Ecto neural progenitor cell (in vitro differentiated cells): ENCODE measurements around the gene LIME1.

Experiments used
- DNase-seq: peaks from one replicate; pipeline ENCODE4 v3.0.0-alpha.2; 2018; ENCODE audit warnings: low spot score

Gene LIME1

GRCh38 chr20:63749597-63750508 lies 13.4 kb downstream of the LIME1 start:
- DNase-seq: no peak

DNA sequence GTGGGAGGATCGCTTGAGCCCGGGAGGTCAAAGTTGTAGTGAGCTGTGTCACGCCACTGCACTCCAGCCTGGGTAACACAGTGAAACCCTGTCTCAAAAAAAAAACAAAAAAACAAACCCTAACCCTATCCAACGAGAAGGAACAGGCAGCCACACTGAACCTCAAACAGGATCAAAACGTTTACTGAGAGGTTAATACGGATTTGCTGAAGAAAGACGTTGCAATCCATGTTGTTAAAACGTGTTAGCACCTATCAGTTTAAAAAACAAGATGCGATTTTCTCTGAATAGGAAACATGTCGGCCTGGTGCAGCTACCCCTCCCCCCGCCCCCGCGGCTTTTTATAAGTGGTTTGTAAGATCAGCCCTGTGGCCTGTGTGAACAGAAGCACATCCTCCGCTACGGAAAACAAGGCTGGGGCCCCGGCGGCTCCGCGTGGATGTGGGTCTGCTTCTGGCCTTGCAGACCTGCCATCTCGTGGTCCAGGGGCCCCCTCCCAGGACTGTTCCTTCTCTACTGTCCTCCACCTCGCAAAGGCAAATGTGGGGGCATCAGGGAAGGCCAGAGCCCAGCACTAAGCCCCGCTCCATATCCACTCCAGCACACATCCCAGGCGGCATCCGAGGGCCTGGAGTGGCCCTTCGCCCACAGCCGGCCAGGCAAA lies 14.5 kb downstream of the LIME1 start:
- no peak for DNase-seq

DNA sequence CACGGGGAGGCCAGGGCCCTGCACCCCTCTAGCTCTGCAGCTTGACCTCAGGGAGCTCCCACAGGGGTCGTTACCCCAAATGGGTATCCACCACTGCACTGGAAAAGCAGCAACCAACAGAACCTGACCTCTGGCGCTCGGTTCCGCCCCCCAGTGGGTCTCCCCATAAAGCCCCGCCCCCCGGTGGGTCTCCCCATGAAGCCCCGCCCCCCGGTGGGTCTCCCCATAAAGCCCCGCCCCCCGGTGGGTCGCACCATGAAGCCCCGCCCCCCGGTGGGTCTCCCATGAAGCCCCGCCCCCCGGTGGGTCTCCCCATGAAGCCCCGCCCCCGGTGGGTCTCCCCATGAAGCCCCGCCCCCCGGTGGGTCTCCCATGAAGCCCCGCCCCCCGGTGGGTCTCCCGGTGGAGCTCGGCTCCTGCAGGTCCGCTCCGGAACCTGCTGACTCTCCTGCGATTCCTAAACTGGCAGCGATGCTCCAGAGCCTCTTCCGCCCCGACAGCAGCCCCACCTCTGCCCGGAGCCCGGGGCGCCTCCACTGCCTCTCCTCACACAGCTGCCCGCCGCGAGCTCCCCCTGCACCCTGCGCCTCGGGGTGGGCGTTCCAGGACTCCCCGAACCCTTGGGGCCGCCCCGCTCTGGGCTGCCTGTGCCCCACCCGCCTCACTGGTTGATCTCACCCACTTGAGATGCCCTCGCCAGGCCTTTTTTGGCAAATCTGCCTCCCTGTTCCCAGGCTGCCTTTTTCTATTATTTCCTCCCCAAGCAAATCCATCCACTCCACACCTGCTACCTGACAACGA lies 15.2 kb downstream of the LIME1 start:
- DNase-seq: no peak

DNA sequence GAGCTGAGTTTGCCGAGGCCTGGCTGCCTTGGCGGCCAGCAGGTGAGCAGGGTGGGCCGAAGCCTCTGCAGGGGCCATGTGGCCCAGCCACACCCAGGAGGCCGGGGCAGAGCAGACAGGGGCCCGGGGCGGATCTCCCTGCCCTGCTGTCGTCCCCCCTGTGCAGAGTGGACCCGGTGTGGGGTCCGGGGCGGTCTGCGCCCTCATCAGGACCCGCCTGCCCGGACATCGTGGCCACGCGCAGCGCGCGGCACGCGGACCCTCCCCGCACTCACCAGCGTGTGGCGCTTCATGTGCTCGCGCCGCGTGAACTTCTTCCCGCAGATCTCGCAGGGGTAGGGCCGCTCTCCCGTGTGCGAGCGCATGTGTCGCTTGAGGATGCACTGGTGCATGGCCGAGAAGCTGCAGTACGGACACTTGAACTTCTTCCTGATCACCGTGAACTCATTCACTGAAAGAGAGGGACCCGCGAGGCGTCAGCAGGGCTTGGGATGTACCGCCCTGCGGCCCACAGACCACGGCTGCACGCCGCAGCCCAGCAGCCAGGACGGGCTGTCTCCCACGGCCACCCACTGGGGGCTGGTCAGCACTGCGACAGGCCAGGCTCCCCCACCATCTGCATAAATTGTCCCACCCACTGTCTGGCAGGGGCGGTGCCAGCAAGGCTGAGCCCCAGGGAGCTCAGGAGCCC lies 16.1 kb downstream of the LIME1 start:
- DNase-seq: no peak

GRCh38 chr20:63753381-63753780 lies 16.9 kb downstream of the LIME1 start:
- DNase-seq: no peak

DNA sequence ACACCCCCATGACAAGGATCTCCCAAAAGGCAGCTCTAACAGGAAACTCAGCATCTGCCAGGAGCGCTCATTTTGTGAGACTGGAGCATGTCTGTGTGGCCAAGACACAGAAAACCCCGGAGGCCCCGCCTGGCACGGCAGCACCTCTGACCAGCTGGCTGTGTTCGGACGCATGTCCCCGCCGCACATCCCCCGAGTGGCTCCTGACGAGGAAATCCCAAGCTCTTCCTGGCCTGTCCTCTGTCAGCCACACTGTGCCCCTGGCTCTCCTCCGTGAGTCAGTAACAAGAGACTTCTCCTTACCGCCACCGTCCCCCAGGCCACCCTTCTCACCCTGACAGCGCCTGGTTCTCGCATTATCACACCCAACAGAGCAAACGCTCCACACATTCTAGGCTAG lies 17.5 kb downstream of the LIME1 start:
- peak; percentile 46 for DNase-seq

GRCh38 chr20:63755933-63756647 lies 19.6 kb downstream of the LIME1 start:
- no peak for DNase-seq

DNA sequence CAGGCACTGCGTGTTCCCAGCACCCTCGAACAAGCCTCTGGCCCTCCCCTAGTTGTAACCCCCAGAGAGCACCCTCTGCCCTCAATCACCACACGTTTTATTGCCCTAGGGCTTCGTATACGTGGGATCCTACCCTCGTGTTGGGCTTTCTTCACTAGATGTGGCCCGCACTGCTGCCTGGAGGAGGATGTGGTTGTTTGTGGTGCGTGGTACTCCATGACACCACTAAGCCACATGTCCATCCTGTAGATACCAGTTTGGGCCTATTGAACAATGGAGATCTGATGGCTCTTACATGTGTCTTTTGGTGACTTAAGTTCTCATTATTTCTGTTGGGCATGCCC lies 20.2 kb downstream of the LIME1 start:
- DNase-seq: no peak

DNA sequence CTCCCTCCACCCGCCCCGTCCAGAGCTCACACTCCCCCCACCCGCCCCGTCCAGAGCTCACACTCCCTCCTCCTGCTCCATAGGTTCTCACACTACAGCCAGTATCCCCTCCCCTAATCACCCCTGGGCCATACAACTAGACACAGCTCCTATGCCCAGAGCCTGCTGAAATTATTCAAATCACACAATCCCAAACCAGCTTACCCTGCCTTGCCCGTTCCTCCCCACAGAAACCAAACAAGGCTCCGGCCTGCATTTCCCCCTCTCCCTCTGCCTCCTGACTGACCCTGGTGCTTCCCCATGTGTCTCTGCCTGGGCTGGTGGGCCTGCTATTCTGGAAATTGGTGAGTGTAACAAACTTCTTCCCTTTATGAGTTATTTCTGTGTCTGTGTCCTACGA lies 21.7 kb downstream of the LIME1 start:
- DNase-seq: no peak

DNA sequence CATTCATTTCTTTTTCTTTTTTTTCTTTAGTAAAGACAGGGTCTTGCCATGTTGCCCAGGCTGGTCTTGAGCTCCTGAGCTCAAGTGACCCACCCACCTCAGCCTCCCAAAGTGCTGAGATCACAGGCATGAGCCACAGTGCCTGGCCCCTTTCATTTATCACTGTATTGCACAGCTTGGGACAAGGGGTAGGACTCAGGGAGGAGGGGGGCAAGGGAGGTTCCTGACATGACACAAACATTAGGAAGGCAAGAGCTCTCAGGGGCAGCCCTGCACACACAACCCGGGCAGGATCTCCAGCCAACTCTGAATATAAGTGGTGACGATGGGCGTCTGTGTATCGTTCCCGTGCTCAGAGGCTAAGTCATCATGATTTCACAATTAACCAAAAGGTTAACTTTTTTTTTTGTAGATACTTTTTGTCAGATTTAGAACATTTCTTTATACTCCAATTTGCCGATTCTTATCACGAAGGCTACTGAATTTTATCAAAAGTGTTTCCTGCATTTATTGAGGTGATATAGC lies 23.0 kb downstream of the LIME1 start:
- DNase-seq: no peak

- no peak for DNase-seq
These were observed 28.8 kb downstream of the LIME1 start for GRCh38 chr20:63765082-63765873.

- DNase-seq: no peak
These were observed 29.4 kb downstream of the LIME1 start for GRCh38 chr20:63765902-63766301.

- DNase-seq: no peak
These were observed 30.4 kb downstream of the LIME1 start for GRCh38 chr20:63766695-63767426.

- DNase-seq: no peak
These were observed 31.0 kb downstream of the LIME1 start for GRCh38 chr20:63767456-63767855.

DNA sequence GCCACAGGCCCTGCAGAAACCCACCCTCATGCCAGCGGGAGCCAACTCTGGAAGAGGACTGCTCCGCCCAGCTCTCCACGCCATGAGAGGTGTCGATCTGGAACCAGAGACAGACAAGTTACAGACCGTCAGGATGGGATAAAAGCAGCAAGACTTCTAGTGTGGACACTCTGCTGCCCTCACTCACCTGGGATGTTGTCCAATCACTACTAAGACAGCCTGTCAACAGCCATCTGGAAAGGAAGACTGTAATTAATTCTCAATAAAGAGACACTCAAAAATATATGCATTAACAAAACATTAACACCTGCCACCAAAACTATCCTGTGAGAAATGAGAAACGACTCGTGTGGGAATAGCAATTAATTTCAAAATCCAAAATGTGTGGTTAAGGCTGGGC lies 31.4 kb downstream of the LIME1 start:
- no peak for DNase-seq

- DNase-seq: no peak
These were observed 32.4 kb downstream of the LIME1 start for GRCh38 chr20:63768591-63769515.

- DNase-seq: no peak
These were observed 33.5 kb downstream of the LIME1 start for GRCh38 chr20:63769891-63770474.

- no peak for DNase-seq
These were observed 34.7 kb downstream of the LIME1 start for GRCh38 chr20:63771046-63771707.
